ENCODE results near the gene LASP1.

- TF ChIP-seq CTCF (IDR thresholded peaks at IDR 0.05; ENCODE audit: extremely low read depth in 1 of 2, insufficient read depth in 1 of 2, low read depth in 1 of 2, low read length in 2 of 2) (no peak), MAX (IDR thresholded peaks at IDR 0.05; ENCODE audit: insufficient read depth, insufficient read length) (no peak), POLR2A (IDR thresholded peaks at IDR 0.05; ENCODE audit: low read depth, low read length) (no peak), EZH2 (IDR thresholded peaks at IDR 0.05; ENCODE audit: borderline replicate concordance, low read depth, low read length, severe bottlenecking) (no peak), GATA2 (IDR thresholded peaks at IDR 0.05; ENCODE audit: insufficient read depth, insufficient read length, low read depth, low read length) (no peak), FOS (IDR thresholded peaks at IDR 0.05; ENCODE audit: borderline replicate concordance, insufficient read depth, low read length) (no peak), JUN (IDR thresholded peaks at IDR 0.05; ENCODE audit: borderline replicate concordance, insufficient read depth, insufficient read length, low read depth) (no peak)
Observed at GRCh38 chr17:38886643-38887010, 16.8 kb downstream of the LASP1 start.
